OCI-LY7 (cell line): ENCODE measurements around the gene TECTB. TPM values are rescaled to one million over a fixed set of nuclear protein-coding genes. Genes with fewer than 3 reads are reported as not detected.

Experiments used
- BruUV-seq: library from RNA; stranded (reverse); fragments of 400-500 nt; replicated peaks from 2 replicates; lab custom pipeline; 2021; lab: Mats Ljungman, UMichigan
- CTCF ChIA-PET: fragments of 300-600 bp; sonication (Branson Sonifier 250); formaldehyde crosslinking; loops from one replicate; lab custom pipeline; 2022; ENCODE audit warnings: antibody characterized with exemption; ENCODE audit not compliant: unreplicated experiment; lab: Charles Lee
- POLR2A ChIA-PET: fragments of 300-600 bp; sonication (Branson Sonifier 250); formaldehyde crosslinking; loops from one replicate; lab custom pipeline; 2022; ENCODE audit warnings: antibody characterized with exemption; lab: Charles Lee
- DNase-seq: peaks from one replicate; pipeline ENCODE4 v3.0.0-alpha.2; 2015; ENCODE audit warnings: low spot score
- H2AFZ ChIP-seq: fragments of 200-600 bp; sonication (generic), shearing (Covaris generic); 2 replicates; pipeline ENCODE4 v1.6.1; 2014; ENCODE audit warnings: mild to moderate bottlenecking, antibody characterized with exemption, low read length, moderate library complexity
- H3K27ac ChIP-seq: fragments of 200-600 bp; sonication (generic); 2 replicates; pipeline ENCODE4 v1.5.1; 2014; ENCODE audit warnings: mixed run types, low read depth, mild to moderate bottlenecking, moderate library complexity, low read length, inconsistent platforms; ENCODE audit not compliant: poor library complexity, severe bottlenecking
- H3K36me3 ChIP-seq: fragments of 200-600 bp; sonication (generic); 2 replicates; pipeline ENCODE4 v1.6.1; 2014; ENCODE audit warnings: mild to moderate bottlenecking, antibody characterized with exemption, low read length, moderate library complexity, mixed read lengths; ENCODE audit not compliant: insufficient read depth
- H3K4me1 ChIP-seq: fragments of 200-600 bp; sonication (generic); 2 replicates; pipeline ENCODE4 v1.5.1; 2014; ENCODE audit warnings: mild to moderate bottlenecking, low read length; ENCODE audit not compliant: insufficient read depth, poor library complexity, severe bottlenecking
- H3K4me2 ChIP-seq: fragments of 200-600 bp; sonication (generic); 2 replicates; pipeline ENCODE4 v1.6.1; 2014; ENCODE audit warnings: mild to moderate bottlenecking, low read length
- H3K4me3 ChIP-seq: fragments of 200-600 bp; sonication (generic); 2 replicates; pipeline ENCODE4 v1.5.1; 2014; ENCODE audit warnings: mild to moderate bottlenecking, low read depth, low read length; ENCODE audit not compliant: poor library complexity, severe bottlenecking
- H3K79me2 ChIP-seq: fragments of 200-600 bp; sonication (generic); 2 replicates; pipeline ENCODE4 v1.6.1; 2016; ENCODE audit warnings: low read depth, mild to moderate bottlenecking, low read length, moderate library complexity, mixed read lengths; ENCODE audit not compliant: insufficient read depth
- H3K9me2 ChIP-seq: fragments of 200-600 bp; sonication (generic); 2 replicates; pipeline ENCODE4 v1.6.1; 2016; ENCODE audit warnings: mild to moderate bottlenecking, low read length, mixed read lengths; ENCODE audit not compliant: insufficient read depth
- H3K9me3 ChIP-seq: fragments of 200-600 bp; sonication (generic); 2 replicates; pipeline ENCODE4 v1.6.1; 2014; ENCODE audit warnings: mild to moderate bottlenecking, mixed run types, low read length, mixed read lengths
- H4K20me1 ChIP-seq: fragments of 200-600 bp; sonication (generic); 2 replicates; pipeline ENCODE4 v1.6.1; 2014; ENCODE audit warnings: mild to moderate bottlenecking, antibody characterized with exemption, low read length, moderate library complexity, mixed read lengths; ENCODE audit not compliant: insufficient read depth
- CTCF ChIP-seq: fragments of 200-600 bp; sonication (generic); conservative IDR thresholded peaks from 2 replicates; pipeline ENCODE4 v1.5.1; 2014; ENCODE audit warnings: mild to moderate bottlenecking, antibody characterized with exemption, low read length, moderate library complexity, mixed read lengths
- EZH2phosphoT487 ChIP-seq: fragments of 200-600 bp; sonication (generic); IDR thresholded peaks from 2 replicates; pipeline ENCODE4 v1.6.1; 2018; ENCODE audit warnings: low read depth, borderline replicate concordance, mild to moderate bottlenecking, mixed run types, antibody characterized with exemption, low read length, moderate library complexity, mixed read lengths
- intact Hi-C: fragments of 100-400 bp; cut with micrococcal nuclease; formaldehyde crosslinking; loops from one replicate; pipeline ENCODE4 v1.10.0; 2022; ENCODE audit not compliant: unreplicated experiment
- total RNA-seq, 2 experiments: library from RNA; depleted of rRNA in 1 of 2; stranded (reverse); fragments of >200 nt in 1 of 2; shearing (Covaris generic) in 1 of 2; gene quantifications; 2 replicates each; pipeline ENCODE4 v1.2.3, GENCODE V29; 2014 to 2022

Gene TECTB
- total RNA-seq, 2 experiments from 2014 or later = not detected

GRCh38 chr10:112280205-112280921 lies 2.8 kb upstream of the TECTB start:
- intact Hi-C loops = no loop called here
- no peaks in the 10 kb centered on the region for H3K4me1 ChIP-seq
- H3K27ac ChIP-seq = no peak overlapping the region
- no peaks in the 10 kb centered on the region for H3K79me2 ChIP-seq
- no peaks in the 10 kb centered on the region for H4K20me1 ChIP-seq
- no peak for DNase-seq
- H3K36me3 ChIP-seq = no peaks in the 10 kb centered on the region
- ChIA-PET CTCF (no interaction called here), POLR2A (no interaction called here)
- no TSS peak for BruUV-seq
- H2AFZ ChIP-seq = no peak overlapping the region
- no peaks in the 10 kb centered on the region for H3K9me2 ChIP-seq
- TF ChIP-seq CTCF (no peak), EZH2phosphoT487 (no peak)
- no peaks in the 10 kb centered on the region for H3K9me3 ChIP-seq
- no peak overlapping the region for H3K4me2 ChIP-seq
- no peak overlapping the region for H3K4me3 ChIP-seq

DNA sequence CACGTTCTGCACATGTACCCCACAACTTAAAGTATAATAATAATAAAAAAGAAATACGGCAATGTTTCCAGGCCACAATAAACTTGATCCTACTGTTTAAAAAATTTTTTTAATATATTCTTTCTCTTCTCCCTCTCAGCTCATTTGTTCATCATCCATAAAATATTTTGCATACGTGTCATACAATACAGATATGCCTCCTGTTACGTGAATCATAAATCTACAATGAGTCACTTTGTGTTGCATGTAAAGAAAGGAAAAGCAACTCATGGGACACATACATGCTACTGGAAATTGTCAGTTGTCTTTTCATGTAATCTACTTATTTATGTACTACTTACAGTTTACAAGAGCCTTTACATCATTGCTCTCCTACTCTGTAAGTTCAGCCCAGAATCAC lies 1.1 kb upstream of the TECTB start:
- Histone ChIP-seq H2AFZ (no peak overlapping the region), H3K79me2 (no peaks in the 10 kb centered on the region), H3K4me1 (no peaks in the 10 kb centered on the region), H3K4me2 (no peak overlapping the region), H3K9me3 (no peaks in the 10 kb centered on the region), H3K27ac (no peak overlapping the region), H3K36me3 (no peaks in the 10 kb centered on the region), H3K4me3 (no peak overlapping the region), H3K9me2 (no peaks in the 10 kb centered on the region), H4K20me1 (no peaks in the 10 kb centered on the region)
- no TSS peak for BruUV-seq
- intact Hi-C loops = no loop called here
- TF ChIP-seq EZH2phosphoT487 (no peak), CTCF (no peak)
- POLR2A ChIA-PET = interaction anchor here (0.7 to 1.0 kb wide), 2 partner anchors 9 to 282 kb away, joined by 3 read pairs; no protein-coding TSS in a partner anchor
- CTCF ChIA-PET = no interaction called here
- DNase-seq = no peak
